GM19193 (cell line): ENCODE results near the gene F2RL2.

ENCODE experiments used
- POLR2A ChIP-seq: IDR thresholded peaks from 4 replicates; pipeline ENCODE4 v1.6.1; 2011; ENCODE audit not compliant: insufficient read depth, insufficient read length; ENCODE audit errors: extremely low read depth

F2RL2 gene

GRCh38 chr5:76606701-76607100 lies 16.5 kb downstream of the F2RL2 start:
- TF ChIP-seq POLR2A, result no peak

GRCh38 chr5:76604838-76605237 lies 18.4 kb downstream of the F2RL2 start:
- TF ChIP-seq POLR2A, result no peak

GRCh38 chr5:76602094-76602726 lies 21.0 kb downstream of the F2RL2 start:
- no peak for TF ChIP-seq POLR2A

GRCh38 chr5:76601470-76601869 lies 21.7 kb downstream of the F2RL2 start:
- no peak for TF ChIP-seq POLR2A

- no peak for TF ChIP-seq POLR2A
These were observed 22.5 kb downstream of the F2RL2 start for GRCh38 chr5:76600716-76601115.

GRCh38 chr5:76598531-76598930 lies 24.7 kb downstream of the F2RL2 start:
- no peak for TF ChIP-seq POLR2A

- no peak for TF ChIP-seq POLR2A
These were observed 27.3 kb downstream of the F2RL2 start for GRCh38 chr5:76595755-76596481.

GRCh38 chr5:76594107-76594506 lies 29.1 kb downstream of the F2RL2 start:
- TF ChIP-seq POLR2A, result no peak

GRCh38 chr5:76592692-76593091 lies 30.5 kb downstream of the F2RL2 start:
- no peak for TF ChIP-seq POLR2A

- TF ChIP-seq POLR2A, result no peak
These were observed 31.8 kb downstream of the F2RL2 start for GRCh38 chr5:76591366-76591765.

- TF ChIP-seq POLR2A, result no peak
These were observed 33.2 kb downstream of the F2RL2 start for GRCh38 chr5:76590027-76590426.

GRCh38 chr5:76586531-76586930 lies 36.7 kb downstream of the F2RL2 start:
- no peak for TF ChIP-seq POLR2A

GRCh38 chr5:76585783-76586217 lies 37.4 kb downstream of the F2RL2 start:
- TF ChIP-seq POLR2A, result no peak

- TF ChIP-seq POLR2A, result no peak
These were observed 39.8 kb downstream of the F2RL2 start for GRCh38 chr5:76583163-76584047.
